ENCODE data around the gene SLC35D2. TPM values are rescaled to one million over a fixed set of nuclear protein-coding genes. Genes with fewer than 3 reads are reported as not detected.
"Not testable (repeated sequence)": the region's sequence is repeated elsewhere in the genome, so short reads cannot be mapped to it uniquely, and the experiment has no call there.

SLC35D2 gene
- total RNA-seq, 1 donor = 18.5 TPM

- Histone ChIP-seq H4K20me1 (ENCODE audit: insufficient read depth, low read length) (peaks cover 13% of the 10 kb centered on the region), H3K9me3 (ENCODE audit: low read depth, low read length) (no peaks in the 10 kb centered on the region), H3K4me2 (ENCODE audit: insufficient read depth, low read length) (no peak overlapping the region), H3K36me3 (ENCODE audit: insufficient read depth, low read length) (no peaks in the 10 kb centered on the region), H3K4me3 (ENCODE audit: insufficient read depth, low read length) (no peak overlapping the region), H2AFZ (ENCODE audit: low read length) (no peak overlapping the region), H3K27me3 (ENCODE audit: insufficient read depth, low read length) (no peaks in the 10 kb centered on the region), H3K27ac (ENCODE audit: low read depth, low read length) (no peak overlapping the region), H3K79me2 (ENCODE audit: insufficient read depth, low read length) (peaks cover 48% of the 10 kb centered on the region), H3K4me1 (ENCODE audit: insufficient read depth, low read length) (peaks cover 21% of the 10 kb centered on the region)
- no peak for TF ChIP-seq CTCF (IDR thresholded peaks at IDR 0.05; ENCODE audit: extremely low read depth, low read depth, low read length)
- DNase-seq (ENCODE audit: insufficient read length, low spot score, missing footprints) = no peak
Observed at GRCh38 chr9:96379461-96379860, 4.0 kb downstream of the SLC35D2 start.

- Histone ChIP-seq H3K27ac (ENCODE audit: low read depth, low read length) (no peak overlapping the region), H3K4me3 (ENCODE audit: insufficient read depth, low read length) (no peak overlapping the region), H3K27me3 (ENCODE audit: insufficient read depth, low read length) (no peaks in the 10 kb centered on the region), H2AFZ (ENCODE audit: low read length) (no peak overlapping the region), H3K9me3 (ENCODE audit: low read depth, low read length) (no peaks in the 10 kb centered on the region), H3K79me2 (ENCODE audit: insufficient read depth, low read length) (peaks cover 48% of the 10 kb centered on the region), H3K4me2 (ENCODE audit: insufficient read depth, low read length) (no peak overlapping the region), H3K4me1 (ENCODE audit: insufficient read depth, low read length) (peaks cover 21% of the 10 kb centered on the region), H4K20me1 (ENCODE audit: insufficient read depth, low read length) (peaks cover 13% of the 10 kb centered on the region), H3K36me3 (ENCODE audit: insufficient read depth, low read length) (no peaks in the 10 kb centered on the region)
- TF ChIP-seq CTCF (IDR thresholded peaks at IDR 0.05; ENCODE audit: extremely low read depth, low read depth, low read length) = no peak
- no peak for DNase-seq (ENCODE audit: insufficient read length, low spot score, missing footprints)
Observed at GRCh38 chr9:96378187-96378586, 5.3 kb downstream of the SLC35D2 start.

- H3K4me1 ChIP-seq (ENCODE audit: insufficient read depth, low read length) = peaks cover 14% of the 10 kb centered on the region
- peaks cover 13% of the 10 kb centered on the region for H4K20me1 ChIP-seq (ENCODE audit: insufficient read depth, low read length)
- H3K27ac ChIP-seq (ENCODE audit: low read depth, low read length) = peak overlapping the region; percentile 64
- H3K79me2 ChIP-seq (ENCODE audit: insufficient read depth, low read length) = peaks cover 44% of the 10 kb centered on the region
- H3K36me3 ChIP-seq (ENCODE audit: insufficient read depth, low read length) = no peaks in the 10 kb centered on the region
- peak overlapping the region; percentile 59 for H3K4me2 ChIP-seq (ENCODE audit: insufficient read depth, low read length)
- no peaks in the 10 kb centered on the region for H3K9me3 ChIP-seq (ENCODE audit: low read depth, low read length)
- TF ChIP-seq CTCF (IDR thresholded peaks at IDR 0.05; ENCODE audit: extremely low read depth, low read depth, low read length) = no peak
- no peak overlapping the region for H2AFZ ChIP-seq (ENCODE audit: low read length)
- peak; percentile 89 for DNase-seq (ENCODE audit: insufficient read length, low spot score, missing footprints)
- H3K4me3 ChIP-seq (ENCODE audit: insufficient read depth, low read length) = no peak overlapping the region
- no peaks in the 10 kb centered on the region for H3K27me3 ChIP-seq (ENCODE audit: insufficient read depth, low read length)
Observed at GRCh38 chr9:96376891-96377874, 6.3 kb downstream of the SLC35D2 start.

- H3K27ac ChIP-seq (ENCODE audit: low read depth, low read length) = not testable (repeated sequence)
- peaks cover 33% of the 10 kb centered on the region for H3K79me2 ChIP-seq (ENCODE audit: insufficient read depth, low read length)
Observed at GRCh38 chr9:96375507-96375906, 8.0 kb downstream of the SLC35D2 start.

More at GRCh38 chr9:96375507-96375906, 8.0 kb downstream of the SLC35D2 start:
- H3K9me3 ChIP-seq (ENCODE audit: low read depth, low read length); H3K27me3 ChIP-seq (ENCODE audit: insufficient read depth, low read length); H2AFZ ChIP-seq (ENCODE audit: low read length); H3K36me3 ChIP-seq (ENCODE audit: insufficient read depth, low read length); H3K4me3 ChIP-seq (ENCODE audit: insufficient read depth, low read length); DNase-seq (ENCODE audit: insufficient read length, low spot score, missing footprints); H3K4me2 ChIP-seq (ENCODE audit: insufficient read depth, low read length): not testable (repeated sequence)
- H3K4me1 ChIP-seq (ENCODE audit: insufficient read depth, low read length) = peaks cover 14% of the 10 kb centered on the region
- H4K20me1 ChIP-seq (ENCODE audit: insufficient read depth, low read length) = peaks cover 13% of the 10 kb centered on the region
